ENCODE data around the gene KIAA0232. TPM values are rescaled to one million over a fixed set of nuclear protein-coding genes. Genes with fewer than 3 reads are reported as not detected.

Gene KIAA0232
- total and polyA plus RNA-seq, 2 experiments from 2014 or later: 20.6 to 21.7 TPM

DNA sequence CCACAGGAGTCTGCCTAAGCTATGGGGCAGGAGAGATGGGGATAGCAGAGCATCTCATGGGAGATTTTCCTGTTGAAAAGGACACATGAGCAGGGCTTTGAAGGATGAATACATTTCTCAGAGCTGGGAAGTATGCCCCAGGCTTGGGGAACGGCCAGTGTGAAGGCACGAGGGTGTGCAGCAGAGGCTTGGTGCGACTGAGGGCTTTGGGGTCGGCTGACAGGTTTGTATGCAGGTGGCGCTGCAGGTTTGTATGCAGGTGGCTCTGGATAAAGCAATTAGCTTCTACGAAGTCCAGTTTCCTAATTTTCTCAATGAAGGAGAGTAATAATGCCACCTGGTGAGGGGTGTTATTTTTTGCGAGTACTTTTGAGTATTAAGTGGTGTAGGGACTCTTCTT, 6.8 kb upstream of the KIAA0232 start:
- Histone ChIP-seq H3K9me2 (ENCODE audit: insufficient read depth) (no peaks in the 10 kb centered on the region), H3K9ac (no peak overlapping the region), H3F3A (ENCODE audit: insufficient read depth) (0 out of 2 replicates have a peak, but pooled peaks cover 9% of the 10 kb centered on the region), H3K4me2 (ENCODE audit: unreplicated experiment) (no peak overlapping the region), H3K4me1 (ENCODE audit: insufficient read depth) (0 out of 2 replicates have a peak, but pooled peaks cover 6% of the 10 kb centered on the region), H4K20me1 (ENCODE audit: insufficient read depth) (no peaks in the 10 kb centered on the region), H3K4me3 (no peak overlapping the region), H3K36me3 (ENCODE audit: low read depth) (no peaks in the 10 kb centered on the region), H2AFZ (no peak overlapping the region), H3K27me3 (replicated peaks; ENCODE audit: insufficient read depth) (no peaks in the 10 kb centered on the region), H3K79me2 (ENCODE audit: insufficient read depth) (no peaks in the 10 kb centered on the region), H3K27ac (no peak overlapping the region), H3K9me3 (ENCODE audit: low read depth) (no peaks in the 10 kb centered on the region)
- no peak for TF ChIP-seq EZH2phosphoT487 (IDR thresholded peaks at IDR 0.05; ENCODE audit: insufficient read depth, low read depth)
- WGBS, 2 experiments (ENCODE audit: low coverage in 1 of 2, low lambda C conversion rate in 2 of 2, missing lambda C conversion rate in 2 of 2): 60% methylated on average over 7 of the region's 7 CpGs
- DNase-seq: no peak
- in situ Hi-C loops (cut with MboI): no loop called here

DNA sequence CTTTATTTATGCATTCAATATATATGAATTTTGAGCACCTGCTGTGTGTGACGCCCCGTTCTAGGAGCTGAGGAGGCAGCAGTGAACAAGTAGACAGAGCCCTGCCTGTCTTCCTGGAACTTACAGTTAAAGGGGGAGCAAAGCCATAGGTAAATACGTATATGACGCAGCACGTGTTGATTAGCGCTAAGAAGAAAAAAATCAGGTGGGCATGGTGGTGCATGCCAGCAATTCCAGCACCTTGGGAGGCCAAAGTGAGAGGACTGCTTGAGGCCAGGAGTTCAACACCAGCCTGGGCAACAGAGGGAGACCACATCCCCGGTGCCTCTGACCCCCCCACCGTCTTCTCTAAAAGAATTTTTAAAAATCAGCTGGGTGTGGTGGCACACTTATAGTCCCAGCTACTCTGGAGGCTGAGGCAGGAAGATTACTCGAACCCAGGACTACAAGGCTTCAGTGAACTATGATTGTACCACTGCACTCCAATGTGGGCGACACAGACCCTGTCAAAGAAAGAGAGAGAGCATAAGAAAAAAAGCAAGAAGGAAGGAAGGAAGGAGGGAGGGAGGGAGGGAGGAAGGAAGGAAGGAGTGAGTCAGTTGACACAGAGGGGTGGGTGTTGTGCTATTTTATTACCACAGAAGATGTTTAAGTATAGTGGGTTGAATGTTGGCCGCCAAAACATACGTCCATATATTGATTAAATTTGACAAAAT, 5.4 kb upstream of the KIAA0232 start:
- Histone ChIP-seq H3K4me3 (no peak overlapping the region), H3K27ac (no peak overlapping the region), H3K9ac (no peak overlapping the region), H3K4me2 (ENCODE audit: unreplicated experiment) (no peak overlapping the region), H4K20me1 (ENCODE audit: insufficient read depth) (no peaks in the 10 kb centered on the region), H3K27me3 (replicated peaks; ENCODE audit: insufficient read depth) (no peaks in the 10 kb centered on the region), H3K36me3 (ENCODE audit: low read depth) (no peaks in the 10 kb centered on the region), H3K9me2 (ENCODE audit: insufficient read depth) (no peaks in the 10 kb centered on the region), H3K4me1 (ENCODE audit: insufficient read depth) (no peaks in the 10 kb centered on the region; the same call in 1 of the 2 replicates), H3K9me3 (ENCODE audit: low read depth) (no peaks in the 10 kb centered on the region), H3F3A (ENCODE audit: insufficient read depth) (peaks cover 16% of the 10 kb centered on the region), H2AFZ (no peak overlapping the region), H3K79me2 (ENCODE audit: insufficient read depth) (no peaks in the 10 kb centered on the region)
- 74 to 76% methylated on average over 12 of the region's 12 CpGs for WGBS, 2 experiments (ENCODE audit: low coverage in 1 of 2, low lambda C conversion rate in 2 of 2, missing lambda C conversion rate in 2 of 2)
- no peak for DNase-seq
- TF ChIP-seq EZH2phosphoT487 (IDR thresholded peaks at IDR 0.05; ENCODE audit: insufficient read depth, low read depth): no peak
- TF ChIP-seq EZH2 (IDR thresholded peaks at IDR 0.05; ENCODE audit: insufficient read depth, poor library complexity, severe bottlenecking): no peak
- in situ Hi-C loops (cut with MboI): no loop called here

DNA sequence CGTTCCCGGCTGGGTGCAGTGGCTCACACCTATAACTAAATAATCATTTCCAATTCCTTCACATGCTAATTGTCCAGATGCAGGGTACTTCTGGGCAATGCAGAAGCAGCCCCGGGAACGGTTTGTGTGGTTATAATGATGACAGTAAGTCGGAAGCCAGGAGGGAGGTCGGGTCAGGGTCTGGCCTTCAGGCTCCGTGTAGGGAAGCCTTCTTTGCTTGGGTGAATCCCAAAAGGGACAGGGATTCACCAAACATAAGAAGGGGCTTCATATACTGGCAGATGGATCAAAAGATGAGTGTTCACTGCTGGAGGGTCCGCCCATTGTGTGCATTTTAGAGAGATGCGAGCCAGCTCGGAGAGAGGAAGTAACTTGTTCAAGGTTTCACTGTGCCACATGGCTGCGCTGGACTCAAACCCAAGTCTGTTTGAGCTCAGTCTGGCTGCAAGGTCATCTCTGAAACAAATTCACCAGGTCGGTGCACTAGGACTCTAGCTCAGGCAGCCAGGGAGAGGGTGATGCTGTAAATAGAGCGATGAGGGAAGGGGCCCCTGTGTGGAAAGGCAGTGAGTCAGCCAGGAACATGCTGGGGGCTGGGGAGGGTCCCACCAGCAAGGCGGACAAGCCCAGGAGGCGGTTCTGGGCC, 4.8 kb upstream of the KIAA0232 start:
- no peak overlapping the region for H2AFZ ChIP-seq
- no peak overlapping the region for H3K4me3 ChIP-seq
- no peak for DNase-seq
- 75 to 85% methylated on average over 15 of the region's 15 CpGs for WGBS, 2 experiments (ENCODE audit: low coverage in 1 of 2, low lambda C conversion rate in 2 of 2, missing lambda C conversion rate in 2 of 2)
- no peaks in the 10 kb centered on the region for H3K36me3 ChIP-seq (ENCODE audit: low read depth)
- no peak for TF ChIP-seq EZH2phosphoT487 (IDR thresholded peaks at IDR 0.05; ENCODE audit: insufficient read depth, low read depth)
- TF ChIP-seq EZH2 (IDR thresholded peaks at IDR 0.05; ENCODE audit: insufficient read depth, poor library complexity, severe bottlenecking): no peak
- no peak overlapping the region for H3K27ac ChIP-seq
- H3K9me2 ChIP-seq (ENCODE audit: insufficient read depth): no peaks in the 10 kb centered on the region
- H3K9me3 ChIP-seq (ENCODE audit: low read depth): no peaks in the 10 kb centered on the region
- H3K9ac ChIP-seq: no peak overlapping the region
- H3K4me1 ChIP-seq (ENCODE audit: insufficient read depth): no peaks in the 10 kb centered on the region; the same call in 1 of the 2 replicates
- no peaks in the 10 kb centered on the region for H4K20me1 ChIP-seq (ENCODE audit: insufficient read depth)
- H3K79me2 ChIP-seq (ENCODE audit: insufficient read depth): no peaks in the 10 kb centered on the region
- no peak overlapping the region for H3K4me2 ChIP-seq (ENCODE audit: unreplicated experiment)
- H3K27me3 ChIP-seq (replicated peaks; ENCODE audit: insufficient read depth): no peaks in the 10 kb centered on the region
- H3F3A ChIP-seq (ENCODE audit: insufficient read depth): peaks cover 11% of the 10 kb centered on the region
- in situ Hi-C loops (cut with MboI): no loop called here

DNA sequence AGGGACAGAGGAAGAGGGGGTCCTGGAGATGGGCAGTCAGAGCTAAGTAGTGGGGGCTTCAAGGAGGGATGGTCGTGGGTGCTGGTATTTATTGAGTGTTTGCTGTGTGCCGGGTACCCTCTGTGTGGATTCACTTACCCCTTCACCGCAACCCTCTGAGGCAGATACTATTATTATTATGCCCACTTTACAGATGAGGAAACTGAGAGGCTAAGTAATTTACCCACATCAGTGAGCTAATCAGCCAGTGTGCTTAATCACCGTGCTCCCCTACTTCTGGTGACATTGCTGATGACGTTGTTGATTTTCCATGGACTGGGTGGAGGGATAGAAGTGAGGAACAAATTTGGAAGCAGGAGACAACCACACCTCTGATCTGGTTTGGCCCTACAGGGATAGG, 4.1 kb upstream of the KIAA0232 start:
- H3K4me1 ChIP-seq (ENCODE audit: insufficient read depth): no peaks in the 10 kb centered on the region; the same call in 1 of the 2 replicates
- no peaks in the 10 kb centered on the region for H4K20me1 ChIP-seq (ENCODE audit: insufficient read depth)
- DNase-seq: no peak
- no peaks in the 10 kb centered on the region for H3K36me3 ChIP-seq (ENCODE audit: low read depth)
- in situ Hi-C loops (cut with MboI): no loop called here
- H3K4me2 ChIP-seq (ENCODE audit: unreplicated experiment): no peak overlapping the region
- peaks cover 11% of the 10 kb centered on the region for H3F3A ChIP-seq (ENCODE audit: insufficient read depth)
- H3K9me2 ChIP-seq (ENCODE audit: insufficient read depth): no peaks in the 10 kb centered on the region
- no peaks in the 10 kb centered on the region for H3K9me3 ChIP-seq (ENCODE audit: low read depth)
- 69 to 74% methylated on average over 5 of the region's 5 CpGs for WGBS, 2 experiments (ENCODE audit: low coverage in 1 of 2, low lambda C conversion rate in 2 of 2, missing lambda C conversion rate in 2 of 2)
- H3K27me3 ChIP-seq (replicated peaks; ENCODE audit: insufficient read depth): no peaks in the 10 kb centered on the region
- no peak overlapping the region for H3K27ac ChIP-seq
- peaks cover 4% of the 10 kb centered on the region; the same call in 1 of the 2 replicates for H3K79me2 ChIP-seq (ENCODE audit: insufficient read depth)
- H3K9ac ChIP-seq: no peak overlapping the region
- no peak overlapping the region for H2AFZ ChIP-seq
- H3K4me3 ChIP-seq: no peak overlapping the region
- TF ChIP-seq EZH2phosphoT487 (IDR thresholded peaks at IDR 0.05; ENCODE audit: insufficient read depth, low read depth) (no peak), EZH2 (IDR thresholded peaks at IDR 0.05; ENCODE audit: insufficient read depth, poor library complexity, severe bottlenecking) (no peak)

All from GM23248 (cell line).